GM23338 (cell line): ENCODE results near the gene GOSR1. TPM values are rescaled to one million over a fixed set of nuclear protein-coding genes. Genes with fewer than 3 reads are reported as not detected.

Experiments used
- ATAC-seq: fragments of 200-7000 bp; cut with Tn5 transposase; 3 replicates; pipeline ENCODE4 v1.9.1; 2020
- DNase-seq: peaks from one replicate; pipeline ENCODE4 v3.0.0-alpha.2; 2015; ENCODE audit warnings: low spot score
- H2AFZ ChIP-seq: fragments of 200-600 bp; sonication (generic); 2 replicates; pipeline ENCODE4 v1.8.0; 2016; ENCODE audit warnings: antibody characterized with exemption, mild to moderate bottlenecking, moderate library complexity
- H3F3A ChIP-seq: fragments of 200-600 bp; sonication (generic); replicated peaks from 2 replicates; pipeline ENCODE4 v1.8.0; 2017; ENCODE audit warnings: antibody characterized with exemption, mixed run types, low read depth
- H3K27ac ChIP-seq: fragments of 200-600 bp; sonication (generic); 2 replicates; pipeline ENCODE4 v1.6.1; 2016; ENCODE audit warnings: low read depth
- H3K27me3 ChIP-seq: fragments of 200-600 bp; sonication (generic); 2 replicates; pipeline ENCODE4 v1.8.0; 2016; ENCODE audit warnings: mild to moderate bottlenecking, mixed run types, moderate library complexity; ENCODE audit not compliant: insufficient read depth
- H3K36me3 ChIP-seq: fragments of 200-600 bp; sonication (generic); 2 replicates; pipeline ENCODE4 v1.8.0; 2016; ENCODE audit warnings: mild to moderate bottlenecking; ENCODE audit not compliant: insufficient read depth
- H3K4me1 ChIP-seq: fragments of 200-600 bp; sonication (generic); 2 replicates; pipeline ENCODE4 v1.8.0; 2016; ENCODE audit warnings: mild to moderate bottlenecking, moderate library complexity; ENCODE audit not compliant: insufficient read depth
- H3K4me2 ChIP-seq: fragments of 200-600 bp; sonication (generic); 2 replicates; pipeline ENCODE4 v1.7.1; 2017; ENCODE audit warnings: mixed run types
- H3K4me3 ChIP-seq: fragments of 200-600 bp; sonication (generic); 2 replicates; pipeline ENCODE4 v1.6.1; 2016; ENCODE audit warnings: mixed run types
- H3K79me2 ChIP-seq: fragments of 200-600 bp; sonication (generic); replicated peaks from 2 replicates; pipeline ENCODE4 v1.8.0; 2017; ENCODE audit warnings: mild to moderate bottlenecking; ENCODE audit not compliant: insufficient read depth
- H3K9me2 ChIP-seq: fragments of 200-600 bp; sonication (generic); 2 replicates; pipeline ENCODE4 v1.8.0; 2017; ENCODE audit not compliant: insufficient read depth
- H4K20me1 ChIP-seq: fragments of 200-600 bp; sonication (generic); replicated peaks from 2 replicates; pipeline ENCODE4 v1.8.0; 2017; ENCODE audit warnings: mild to moderate bottlenecking; ENCODE audit not compliant: insufficient read depth
- H3K27ac Mint-ChIP-seq: 2 replicates; pipeline ENCODE4 v1.8.0; 2020; ENCODE audit warnings: inconsistent platforms, mild to moderate bottlenecking, moderate library complexity, mixed read lengths
- H3K27me3 Mint-ChIP-seq: 3 replicates; pipeline ENCODE4 v1.8.0; 2022; ENCODE audit warnings: low read depth, mild to moderate bottlenecking, moderate library complexity, mixed read lengths, inconsistent platforms; ENCODE audit not compliant: insufficient read depth, poor library complexity
- H3K36me3 Mint-ChIP-seq: 3 replicates; pipeline ENCODE4 v1.8.0; 2021; ENCODE audit warnings: low read depth, mild to moderate bottlenecking, inconsistent platforms, moderate library complexity, mixed read lengths
- H3K4me1 Mint-ChIP-seq: 3 replicates; pipeline ENCODE4 v1.8.0; 2020; ENCODE audit warnings: mild to moderate bottlenecking, inconsistent platforms, mixed read lengths
- H3K4me3 Mint-ChIP-seq: 3 replicates; pipeline ENCODE4 v1.8.0; 2021; ENCODE audit warnings: moderate library complexity, mild to moderate bottlenecking, inconsistent platforms, mixed read lengths
- H3K9me3 Mint-ChIP-seq: 3 replicates; pipeline ENCODE4 v1.8.0; 2020; ENCODE audit warnings: moderate library complexity, mild to moderate bottlenecking, inconsistent platforms, mixed read lengths
- CREB1 ChIP-seq: fragments of 250-450 bp; sonication (Bioruptor Pico); IDR thresholded peaks from 2 replicates; pipeline ENCODE4 v1.5.0; 2020; ENCODE audit warnings: low read depth, mild to moderate bottlenecking, moderate library complexity
- CTCF ChIP-seq, 2 experiments: fragments of 200-600 bp in 1 of 2; sonication (generic) in 1 of 2; conservative IDR thresholded peaks; 2 replicates each; pipeline versions ENCODE4 v1.5.1 to v1.6.1; 2016 to 2017; ENCODE audit warnings: antibody characterized with exemption in 2 of 2, low read depth in 2 of 2, mild to moderate bottlenecking in 2 of 2, moderate library complexity in 1 of 2
- ETS1 ChIP-seq: IDR thresholded peaks from 2 replicates; pipeline ENCODE4 v1.6.1; 2016; ENCODE audit warnings: antibody characterized with exemption
- EZH2 ChIP-seq: fragments of 200-600 bp; sonication (generic); IDR thresholded peaks from one replicate; pipeline ENCODE4 v1.8.0; 2017; ENCODE audit warnings: antibody characterized with exemption, mild to moderate bottlenecking, low read depth; ENCODE audit not compliant: unreplicated experiment
- EZH2phosphoT487 ChIP-seq: fragments of 200-600 bp; sonication (generic); IDR thresholded peaks from one replicate; pipeline ENCODE4 v1.8.1; 2018; ENCODE audit warnings: antibody characterized with exemption; ENCODE audit not compliant: unreplicated experiment
- JUNB ChIP-seq: IDR thresholded peaks from one replicate; pipeline ENCODE4 v1.6.1; 2016; ENCODE audit warnings: antibody characterized with exemption; ENCODE audit not compliant: unreplicated experiment
- POLR2AphosphoS5 ChIP-seq: IDR thresholded peaks from 2 replicates; pipeline ENCODE4 v1.6.1; 2016; ENCODE audit warnings: antibody characterized with exemption, low read depth
- REST ChIP-seq: IDR thresholded peaks from one replicate; pipeline ENCODE4 v1.6.1; 2018; ENCODE audit warnings: antibody characterized with exemption; ENCODE audit not compliant: unreplicated experiment
- ZNF114 ChIP-seq: fragments of 250-450 bp; sonication (Bioruptor Pico); IDR thresholded peaks from 2 replicates; pipeline ENCODE4 v1.5.0; 2020; ENCODE audit warnings: mild to moderate bottlenecking, moderate library complexity
- ZNF331 ChIP-seq: fragments of 250-450 bp; sonication (Bioruptor Pico); IDR thresholded peaks from 2 replicates; pipeline ENCODE4 v1.5.0; 2020; ENCODE audit warnings: low read depth, mild to moderate bottlenecking, moderate library complexity
- ZNF462 ChIP-seq: fragments of 250-450 bp; sonication (Bioruptor Pico); IDR thresholded peaks from 2 replicates; pipeline ENCODE4 v1.5.0; 2020; ENCODE audit warnings: mild to moderate bottlenecking, moderate library complexity
- polyA plus RNA-seq: library from polyadenylated mRNA; unstranded; fragments of >200 nt; fragmentation: Nextera tagmentation; extraction: Ambion mirVana; gene quantifications from 2 replicates; pipeline ENCODE4 v1.2.1, GENCODE V29; 2016
- total RNA-seq: library from RNA; depleted of rRNA; stranded (reverse); fragments of >200 nt; shearing (Covaris generic); gene quantifications from 2 replicates; pipeline ENCODE4 v1.2.3, GENCODE V29; 2014

The GOSR1 gene
- total and polyA plus RNA-seq, 2 experiments from 2014 or later = 33.4 to 74.1 TPM

GRCh38 chr17:30505868-30506417, 28.7 kb downstream of the GOSR1 start:
- Histone ChIP-seq H3K4me2 (no peak overlapping the region), H3K4me3 (no peak overlapping the region), H3K9me2 (no peaks in the 10 kb centered on the region), H3F3A (no peaks in the 10 kb centered on the region), H3K36me3 (peaks cover 6% of the 10 kb centered on the region; the same call in 1 of the 2 replicates), H2AFZ (no peak overlapping the region), H3K27me3 (no peaks in the 10 kb centered on the region), H4K20me1 (no peaks in the 10 kb centered on the region), H3K27ac (peak overlapping the region; percentile 53; the same call in 1 of the 2 replicates), H3K79me2 (no peaks in the 10 kb centered on the region; the same call in 1 of the 2 replicates), H3K4me1 (peaks cover 7% of the 10 kb centered on the region)
- no peak for ATAC-seq
- DNase-seq = no peak
- Mint-ChIP-seq H3K27me3 (peaks cover 1% of the 10 kb centered on the region), H3K36me3 (peaks cover 47% of the 10 kb centered on the region; the same call in 2 of the 3 replicates), H3K4me1 (peaks cover 8% of the 10 kb centered on the region; the same call in 2 of the 3 replicates), H3K4me3 (no peak overlapping the region), H3K9me3 (no peaks in the 10 kb centered on the region), H3K27ac (peak overlapping the region; percentile 53; the same call in 1 of the 2 replicates)
- TF ChIP-seq ZNF331 (CRISPR knock-in tag) (no peak), CREB1 (CRISPR knock-in tag) (no peak), REST (no peak), ZNF114 (CRISPR knock-in tag) (no peak), ETS1 (no peak), EZH2phosphoT487 (no peak), JUNB (no peak), CTCF (conservative IDR thresholded peaks at IDR 0.05; ENCODE audit: low read depth in 2 of 2) (no peak), POLR2AphosphoS5 (no peak), EZH2 (no peak), ZNF462 (CRISPR knock-in tag) (no peak)
